WERI-Rb-1 (cell line): ENCODE measurements around the gene SLC19A1.

Source experiments
- DNase-seq: peaks from one replicate; pipeline ENCODE4 v3.0.0-alpha.2; 2020
- H3K27ac ChIP-seq: fragments of 250-450 bp; sonication (Bioruptor Pico); 2 replicates; pipeline ENCODE4 v1.5.1; 2020; ENCODE audit warnings: mild to moderate bottlenecking, moderate library complexity
- H3K27me3 ChIP-seq: fragments of 250-450 bp; sonication (Bioruptor Pico); 2 replicates; pipeline ENCODE4 v1.5.1; 2021; ENCODE audit warnings: mild to moderate bottlenecking, low read depth, moderate library complexity; ENCODE audit not compliant: insufficient read depth, severe bottlenecking
- H3K36me3 ChIP-seq: fragments of 250-450 bp; sonication (Bioruptor Pico); 2 replicates; pipeline ENCODE4 v1.5.1; 2020; ENCODE audit warnings: mild to moderate bottlenecking, moderate library complexity
- H3K4me3 ChIP-seq: 2 replicates; pipeline ENCODE4 v1.5.1; 2011; ENCODE audit warnings: low read depth, mild to moderate bottlenecking, control low read depth, low read length
- H3K9me3 ChIP-seq: fragments of 250-450 bp; sonication (Bioruptor Pico); 2 replicates; pipeline ENCODE4 v1.5.1; 2021; ENCODE audit warnings: mild to moderate bottlenecking, moderate library complexity; ENCODE audit not compliant: severe bottlenecking
- TF ChIP-seq, protein P1 (sequence below): IDR thresholded peaks from 2 replicates; pipeline ENCODE4 v1.5.1; 2011; ENCODE audit warnings: low read depth, mild to moderate bottlenecking, control low read depth, inconsistent platforms, low read length

The SLC19A1 gene

GRCh38 chr21:45582128-45582527 lies 39.9 kb upstream of the SLC19A1 start:
- Histone ChIP-seq H3K27ac (no peak overlapping the region), H3K9me3 (peaks cover 32% of the 10 kb centered on the region), H3K27me3 (no peaks in the 10 kb centered on the region), H3K36me3 (no peaks in the 10 kb centered on the region), H3K4me3 (no peak overlapping the region)
- TF ChIP-seq, protein P1, sequence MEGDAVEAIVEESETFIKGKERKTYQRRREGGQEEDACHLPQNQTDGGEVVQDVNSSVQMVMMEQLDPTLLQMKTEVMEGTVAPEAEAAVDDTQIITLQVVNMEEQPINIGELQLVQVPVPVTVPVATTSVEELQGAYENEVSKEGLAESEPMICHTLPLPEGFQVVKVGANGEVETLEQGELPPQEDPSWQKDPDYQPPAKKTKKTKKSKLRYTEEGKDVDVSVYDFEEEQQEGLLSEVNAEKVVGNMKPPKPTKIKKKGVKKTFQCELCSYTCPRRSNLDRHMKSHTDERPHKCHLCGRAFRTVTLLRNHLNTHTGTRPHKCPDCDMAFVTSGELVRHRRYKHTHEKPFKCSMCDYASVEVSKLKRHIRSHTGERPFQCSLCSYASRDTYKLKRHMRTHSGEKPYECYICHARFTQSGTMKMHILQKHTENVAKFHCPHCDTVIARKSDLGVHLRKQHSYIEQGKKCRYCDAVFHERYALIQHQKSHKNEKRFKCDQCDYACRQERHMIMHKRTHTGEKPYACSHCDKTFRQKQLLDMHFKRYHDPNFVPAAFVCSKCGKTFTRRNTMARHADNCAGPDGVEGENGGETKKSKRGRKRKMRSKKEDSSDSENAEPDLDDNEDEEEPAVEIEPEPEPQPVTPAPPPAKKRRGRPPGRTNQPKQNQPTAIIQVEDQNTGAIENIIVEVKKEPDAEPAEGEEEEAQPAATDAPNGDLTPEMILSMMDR: no peak
- peak; percentile 4 for DNase-seq

DNA sequence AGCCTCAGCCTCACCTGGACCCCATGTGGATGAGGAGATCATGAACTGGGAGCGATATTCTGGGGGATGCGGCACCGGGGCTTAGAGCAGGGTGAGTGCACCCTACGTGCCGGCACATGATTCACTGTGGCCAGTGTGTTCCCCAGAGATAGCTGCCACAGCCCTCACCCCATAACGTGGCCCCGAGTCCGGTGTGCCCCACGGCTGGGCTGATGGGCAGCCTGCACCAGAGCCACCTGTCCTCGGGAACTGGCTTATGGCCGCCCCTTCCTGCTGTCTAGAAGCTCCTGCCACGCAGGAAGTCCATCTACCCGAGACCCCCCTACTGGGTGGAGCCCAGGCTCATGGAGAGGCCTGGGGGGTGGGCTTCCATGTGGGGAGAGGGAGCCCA lies 39.1 kb upstream of the SLC19A1 start:
- Histone ChIP-seq H3K27me3 (no peaks in the 10 kb centered on the region), H3K36me3 (no peaks in the 10 kb centered on the region), H3K27ac (no peak overlapping the region), H3K4me3 (no peak overlapping the region), H3K9me3 (peaks cover 24% of the 10 kb centered on the region)
- TF ChIP-seq, protein P1: no peak
- DNase-seq: peak; percentile 8

DNA sequence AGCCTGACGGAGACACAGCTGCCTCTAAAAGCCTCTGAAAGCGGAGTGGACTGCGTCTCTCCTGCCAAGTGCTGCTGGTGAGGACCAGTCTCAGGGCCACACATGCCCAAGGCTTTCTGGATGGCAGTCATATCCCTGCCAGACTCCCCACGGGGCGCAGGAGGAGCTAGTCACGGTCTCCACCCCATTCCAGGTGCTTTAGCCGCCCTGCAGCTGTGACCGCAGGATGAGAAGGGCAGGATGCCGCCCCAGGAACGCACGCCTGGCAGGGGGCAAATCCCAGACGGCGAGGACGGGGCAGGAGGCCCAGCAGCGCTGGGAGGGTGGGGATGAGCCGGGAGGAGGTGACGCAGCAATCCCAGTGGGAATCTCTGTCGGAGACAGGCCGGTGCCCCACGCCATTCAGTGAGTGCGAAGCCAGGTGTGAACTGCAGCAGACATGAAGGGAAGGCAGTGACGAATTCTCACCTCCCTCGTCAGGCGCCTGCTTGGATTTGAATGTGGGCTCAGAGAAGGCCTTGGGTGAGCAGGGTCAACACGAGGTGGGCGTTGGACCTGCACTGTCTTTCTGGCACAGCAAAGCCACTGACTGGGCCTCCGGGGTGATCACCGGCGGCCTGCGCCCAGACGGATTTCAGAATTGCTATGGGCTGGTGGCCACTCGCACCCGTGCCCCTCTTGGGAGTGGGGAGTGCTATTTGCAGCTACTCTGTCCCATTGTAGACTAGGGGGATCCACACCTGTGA lies 38.5 kb upstream of the SLC19A1 start:
- H3K4me3 ChIP-seq: no peak overlapping the region
- TF ChIP-seq, protein P1: no peak
- H3K36me3 ChIP-seq: no peaks in the 10 kb centered on the region
- peaks cover 18% of the 10 kb centered on the region for H3K9me3 ChIP-seq
- peak; percentile 34 for DNase-seq
- H3K27me3 ChIP-seq: no peaks in the 10 kb centered on the region
- H3K27ac ChIP-seq: no peak overlapping the region

DNA sequence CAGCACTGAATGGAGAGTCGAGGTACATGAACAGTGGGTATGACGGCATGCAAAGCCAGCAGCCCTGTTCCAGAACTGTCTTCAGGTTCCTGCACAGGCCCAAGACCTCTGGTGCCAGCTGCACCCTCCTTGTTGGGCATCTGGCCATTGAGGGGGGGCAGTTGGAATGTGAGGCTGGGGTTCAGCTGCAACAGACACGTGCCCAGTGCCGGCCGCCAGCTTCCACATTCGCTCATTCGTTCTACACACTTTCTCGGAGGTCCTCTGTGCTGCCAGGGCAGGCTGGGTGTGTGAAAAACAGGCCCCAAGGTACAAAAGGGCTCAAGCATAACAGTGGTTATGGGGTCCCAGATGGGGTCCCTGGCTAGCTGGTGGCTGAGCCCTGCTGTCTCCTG lies 37.9 kb upstream of the SLC19A1 start:
- Histone ChIP-seq H3K27ac (no peak overlapping the region), H3K36me3 (no peaks in the 10 kb centered on the region), H3K27me3 (no peaks in the 10 kb centered on the region), H3K9me3 (peaks cover 14% of the 10 kb centered on the region), H3K4me3 (no peak overlapping the region)
- peak; percentile 5 for DNase-seq
- TF ChIP-seq, protein P1: no peak

DNA sequence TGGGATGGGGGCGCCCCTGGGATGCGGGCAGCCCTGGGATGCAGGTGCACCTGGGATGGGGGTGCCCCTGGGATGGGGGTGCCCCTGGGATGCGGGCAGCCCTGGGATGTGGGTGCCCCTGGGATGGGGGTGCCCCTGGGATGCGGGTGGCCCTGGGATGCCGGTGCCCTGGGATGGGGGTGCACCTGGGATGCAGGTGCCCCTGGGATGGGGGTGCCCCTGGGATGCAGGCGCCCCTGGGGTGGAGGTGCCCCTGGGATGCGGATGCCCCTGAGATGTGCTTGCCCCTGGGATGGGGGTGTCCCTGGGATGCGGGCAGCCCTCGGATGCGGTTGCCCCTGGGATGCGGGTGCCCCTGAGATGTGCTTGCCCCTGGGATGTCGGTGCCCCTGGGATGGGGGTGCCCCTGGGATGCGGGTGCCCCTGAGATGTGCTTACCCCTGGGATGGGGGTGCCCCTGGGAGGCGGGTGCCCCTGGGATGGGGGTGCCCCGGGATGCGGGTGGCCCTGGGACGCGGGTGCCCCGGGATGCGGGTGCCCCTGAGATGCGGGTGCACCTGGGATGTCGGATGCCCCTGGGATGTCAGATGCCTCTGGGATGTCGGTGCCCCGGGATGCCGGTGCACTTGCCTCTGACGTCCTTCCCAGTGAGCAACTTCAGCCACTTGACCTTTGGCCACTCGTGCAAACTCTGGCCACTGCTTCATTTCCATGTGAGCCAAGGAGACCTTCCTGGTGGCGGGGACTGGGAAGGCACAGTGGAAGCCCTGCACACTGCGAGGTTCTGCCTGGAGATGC lies 37.3 kb upstream of the SLC19A1 start:
- peak; percentile 6 for DNase-seq
- no peaks in the 10 kb centered on the region for H3K27me3 ChIP-seq
- H3K4me3 ChIP-seq: no peak overlapping the region
- TF ChIP-seq, protein P1: no peak
- no peak overlapping the region for H3K27ac ChIP-seq
- H3K36me3 ChIP-seq: no peaks in the 10 kb centered on the region
- peaks cover 9% of the 10 kb centered on the region for H3K9me3 ChIP-seq
